Measurements from ENCODE around the gene IL12A. TPM values are rescaled to one million over a fixed set of nuclear protein-coding genes. Genes with fewer than 3 reads are reported as not detected.

Gene IL12A
- total and polyA plus RNA-seq, 2 of the 8 experiments (the other 6 are each of a cell fraction or from before 2014, with no cell fraction given): 0.41 to 0.92 TPM

DNA sequence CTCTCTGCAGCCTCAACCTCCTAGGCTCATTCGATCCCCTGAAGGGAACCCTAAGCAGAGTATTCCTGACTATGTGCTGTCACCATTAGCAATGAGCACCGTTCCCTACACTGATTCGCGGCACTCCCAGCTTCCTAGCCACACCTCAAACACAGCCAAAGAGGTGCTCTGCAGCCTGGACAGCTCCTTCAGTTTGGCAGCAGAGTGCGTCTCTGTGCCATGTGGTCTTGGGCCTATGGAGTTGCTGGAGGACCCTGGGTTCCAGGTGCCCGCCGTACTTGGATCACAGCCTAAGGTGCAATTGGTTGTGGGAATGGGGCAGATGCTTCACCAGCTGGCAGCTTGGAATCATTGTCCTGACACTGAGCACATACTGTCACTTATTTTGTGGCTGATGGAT lies 17.3 kb upstream of the IL12A start:
- no peak overlapping the region for H3K9ac ChIP-seq (replicated peaks in 1 of 4; ENCODE audit: extremely low read depth in 1 of 4, low read depth in 3 of 4, low read length in 3 of 4)
- ChIA-PET CTCF (ENCODE audit: partially characterized antibody) (interaction anchor here (0.7 to 2.1 kb wide), 4 partner anchors 14 to 35 kb away, joined by 3 to 14 read pairs (median 6); no protein-coding TSS in a partner anchor), POLR2A (ENCODE audit: partially characterized antibody) (no interaction called here)
- H2BK120ac ChIP-seq (replicated peaks; ENCODE audit: low read depth, low read length): no peak overlapping the region
- no peak overlapping the region for H2BK15ac ChIP-seq (ENCODE audit: low read length)
- no peak overlapping the region for H2AK5ac ChIP-seq (ENCODE audit: low read depth, low read length)
- no peak overlapping the region for H3K4me3 ChIP-seq (ENCODE audit: extremely low read depth in 1 of 4, insufficient read depth in 2 of 4, low read depth in 3 of 4, low read length in 4 of 4)
- H3K23me2 ChIP-seq (ENCODE audit: low read depth, low read length): no peaks in the 10 kb centered on the region
- H2AFZ ChIP-seq (ENCODE audit: low read length): peak overlapping the region; percentile 26; the same call in 1 of the 2 replicates
- H3K4ac ChIP-seq (replicated peaks; ENCODE audit: insufficient read length, low read depth, low read length): no peak overlapping the region
- H3K18ac ChIP-seq (ENCODE audit: extremely low read depth, low read length): no peak overlapping the region
- no peak overlapping the region for H2BK12ac ChIP-seq (ENCODE audit: low read depth, low read length)
- no peak for FAIRE-seq
- no peak overlapping the region for H3K56ac ChIP-seq (replicated peaks; ENCODE audit: insufficient read length, low read depth, low read length)
- H3K14ac ChIP-seq (ENCODE audit: insufficient read length): no peak overlapping the region
- H2BK5ac ChIP-seq (ENCODE audit: low read depth, low read length): no peak overlapping the region
- H4K91ac ChIP-seq (replicated peaks; ENCODE audit: insufficient read length, low read length): no peak overlapping the region
- no peaks in the 10 kb centered on the region for H3K79me2 ChIP-seq (ENCODE audit: control insufficient read depth in 1 of 2, insufficient read depth in 2 of 2, low read length in 2 of 2)
- no peaks in the 10 kb centered on the region for H3K27me3 ChIP-seq (replicated peaks in 1 of 4; ENCODE audit: control insufficient read depth in 3 of 4, extremely low read depth in 1 of 4, insufficient read depth in 3 of 4, low read length in 3 of 4)
- no peak overlapping the region for H4K5ac ChIP-seq (ENCODE audit: insufficient read length, low read depth, low read length)
- no peak for TF ChIP-seq SIX5 (IDR thresholded peaks at IDR 0.05; ENCODE audit: low read depth, low read length)
- no peak overlapping the region for H3K4me2 ChIP-seq (ENCODE audit: insufficient read depth in 1 of 2, low read depth in 2 of 2, low read length in 2 of 2)
- H3K79me1 ChIP-seq (ENCODE audit: low read depth, low read length): no peaks in the 10 kb centered on the region
- no peak overlapping the region for H3K27ac ChIP-seq (ENCODE audit: low read depth, low read length)
- no peak overlapping the region for H4K8ac ChIP-seq (ENCODE audit: extremely low read depth, insufficient read depth, low read length)
- H2BK20ac ChIP-seq (ENCODE audit: low read length): no peak overlapping the region
- no peaks in the 10 kb centered on the region for H4K20me1 ChIP-seq (replicated peaks in 1 of 2; ENCODE audit: control insufficient read depth in 1 of 2, insufficient read depth in 2 of 2, low read length in 2 of 2)
- WGBS, 2 experiments (ENCODE audit: extremely low coverage in 1 of 2, insufficient coverage in 1 of 2, insufficient read length in 1 of 2, insufficient replicate concordance in 2 of 2, low coverage in 1 of 2, low lambda C conversion rate in 2 of 2, missing lambda C conversion rate in 1 of 2): 89% methylated on average over 7 of the region's 7 CpGs; no CpG with 5 or more reads in 1 of the 2 experiments
- DNase-seq (ENCODE audit: low read depth in 1 of 2, low spot score in 2 of 2): no peak
- no peaks in the 10 kb centered on the region for H3K9me3 ChIP-seq (ENCODE audit: insufficient read depth in 2 of 2, low read depth in 1 of 2, low read length in 1 of 2)
- H3K23ac ChIP-seq (ENCODE audit: insufficient read length): no peak overlapping the region
- no peaks in the 10 kb centered on the region for H3K4me1 ChIP-seq (replicated peaks in 1 of 4; ENCODE audit: control insufficient read depth in 3 of 4, insufficient read depth in 4 of 4, low read length in 3 of 4)
- no peaks in the 10 kb centered on the region for H3K36me3 ChIP-seq (ENCODE audit: control insufficient read depth in 2 of 4, insufficient read depth in 4 of 4, low read length in 3 of 4)
